HepG2 (cell line): ENCODE measurements around the gene CTDNEP1. TPM values are rescaled to one million over a fixed set of nuclear protein-coding genes. Genes with fewer than 3 reads are reported as not detected.

Source experiments
- BRF2 ChIP-seq: sonication (generic); formaldehyde crosslinking; IDR thresholded peaks from 2 replicates; pipeline ENCODE4 v1.8.1; 2022; ENCODE audit warnings: mild to moderate bottlenecking, missing genetic modification reagents
- CAMTA2 ChIP-seq: sonication (generic); formaldehyde crosslinking; IDR thresholded peaks from 2 replicates; pipeline ENCODE4 v1.4.0; 2020; ENCODE audit warnings: mild to moderate bottlenecking, missing genetic modification reagents, borderline replicate concordance
- GABPB1 ChIP-seq: IDR thresholded peaks from 2 replicates; pipeline ENCODE4 v1.6.1; 2016; ENCODE audit warnings: mild to moderate bottlenecking, missing genetic modification reagents, moderate library complexity, missing compliant biosample characterization
- GMEB1 ChIP-seq: sonication (generic); formaldehyde crosslinking; IDR thresholded peaks from 2 replicates; pipeline ENCODE4 v1.5.1; 2020; ENCODE audit warnings: missing genetic modification reagents, mild to moderate bottlenecking, borderline replicate concordance
- IKZF4 ChIP-seq: sonication (generic); formaldehyde crosslinking; IDR thresholded peaks from 2 replicates; pipeline ENCODE4 v1.5.1; 2020; ENCODE audit warnings: borderline replicate concordance, mild to moderate bottlenecking, low read depth, missing genetic modification reagents; ENCODE audit errors: not compliant biosample characterization
- IRF2 ChIP-seq: IDR thresholded peaks from 2 replicates; pipeline ENCODE4 v1.6.1; 2018; ENCODE audit warnings: missing genetic modification reagents, missing compliant biosample characterization
- MLX ChIP-seq: IDR thresholded peaks from 2 replicates; pipeline ENCODE4 v1.6.1; 2016
- MTA1 ChIP-seq: sonication (generic); formaldehyde crosslinking; IDR thresholded peaks from 2 replicates; pipeline ENCODE4 v1.4.0; 2020; ENCODE audit warnings: missing genetic modification reagents, mild to moderate bottlenecking, borderline replicate concordance
- PAXIP1 ChIP-seq: sonication (generic); formaldehyde crosslinking; conservative IDR thresholded peaks from 2 replicates; pipeline ENCODE4 v1.4.0; 2020; ENCODE audit warnings: mild to moderate bottlenecking, missing genetic modification reagents, moderate library complexity
- RAD51 ChIP-seq: fragments of 450-650 bp; IDR thresholded peaks from 2 replicates; pipeline ENCODE4 v1.6.1; 2016; ENCODE audit warnings: borderline replicate concordance
- SOX6 ChIP-seq, 2 experiments: fragments of 450-650 bp in 1 of 2; sonication (generic) in 1 of 2; formaldehyde crosslinking in 1 of 2; IDR thresholded peaks; 2 replicates each; pipeline versions ENCODE4 v1.4.0 to v1.6.1; 2017 to 2020; ENCODE audit warnings: antibody characterized with exemption in 1 of 2, mild to moderate bottlenecking in 1 of 2, missing genetic modification reagents in 1 of 2
- SRSF1 ChIP-seq: fragments of 200-400 bp; formaldehyde crosslinking; optimal IDR thresholded peaks from 2 replicates; pipeline ENCODE3; 2017; ENCODE audit warnings: mild to moderate bottlenecking, low read depth, low read length, moderate library complexity
- ZFP91 ChIP-seq: sonication (generic); formaldehyde crosslinking; IDR thresholded peaks from 2 replicates; pipeline ENCODE4 v1.9.0; 2022; ENCODE audit warnings: missing genetic modification reagents, mild to moderate bottlenecking, borderline replicate concordance
- ZNF138 ChIP-seq: sonication (generic); formaldehyde crosslinking; IDR thresholded peaks from 2 replicates; pipeline ENCODE4 v1.5.0; 2020; ENCODE audit warnings: mild to moderate bottlenecking, low read depth, missing genetic modification reagents
- ZNF550 ChIP-seq: sonication (generic); formaldehyde crosslinking; IDR thresholded peaks from 2 replicates; pipeline ENCODE4 v1.4.0; 2020; ENCODE audit warnings: mild to moderate bottlenecking, missing genetic modification reagents, borderline replicate concordance
- ZNF577 ChIP-seq: sonication (generic); formaldehyde crosslinking; IDR thresholded peaks from 2 replicates; pipeline ENCODE4 v1.4.0; 2020; ENCODE audit warnings: mild to moderate bottlenecking, low read depth, missing genetic modification reagents, borderline replicate concordance
- polyA plus RNA-seq, 8 experiments: library from polyadenylated mRNA; depleted of rRNA in 3 of 8; stranded (reverse) in 7 of 8; unstranded in 1 of 8; fragments of >200 nt; fragmentation: Illumina TruSeq in 4 of 8; extraction: Trizol in 4 of 8; gene quantifications; 2 replicates each; pipeline versions ENCODE4 v1.2.1 to v1.2.3, GENCODE V29; 2011 to 2016; ENCODE audit warnings: low read depth in 4 of 8, missing spikeins in 1 of 8, mixed read lengths in 1 of 8; ENCODE audit not compliant: insufficient read depth in 1 of 8
- total RNA-seq, 5 experiments: library from RNA; depleted of rRNA; stranded (reverse); fragments of >200 nt; fragmentation: Illumina TruSeq; extraction: Trizol; gene quantifications; 2 replicates each; pipeline ENCODE4 v1.2.3, GENCODE V29; 2016; ENCODE audit warnings: low read depth in 1 of 5

Gene CTDNEP1
- total and polyA plus RNA-seq, 2 of the 13 experiments (the other 11 are each of a cell fraction or from before 2014, with no cell fraction given) = 19.8 to 118 TPM

GRCh38 chr17:7242717-7243452 is 8.6 kb downstream of the CTDNEP1 start (continued):
- no peak for TF ChIP-seq ZNF138 (CRISPR knock-in tag)
- no peak for TF ChIP-seq ZNF577 (CRISPR knock-in tag)
- no peak for TF ChIP-seq ZNF550
- peak; percentile 97 for TF ChIP-seq RAD51
- TF ChIP-seq IRF2 = peak; percentile 59
- TF ChIP-seq GMEB1 = peak; percentile 74
- peak; percentile 23 for TF ChIP-seq SRSF1
- peak; percentile 83 for TF ChIP-seq GABPB1 (CRISPR knock-in tag)
- no peak for TF ChIP-seq SOX6 (IDR thresholded peaks at IDR 0.05)
- TF ChIP-seq SOX6 (CRISPR knock-in tag; IDR thresholded peaks at IDR 0.05) = peak; percentile 52
- TF ChIP-seq CAMTA2 (CRISPR knock-in tag) = no peak
- TF ChIP-seq IKZF4 = no peak
- TF ChIP-seq MLX (CRISPR knock-in tag) = peak; percentile 75
- TF ChIP-seq ZFP91 = peak; percentile 52
- 0 out of 2 replicates have a peak, but pooled peaks have one; percentile 28 for TF ChIP-seq MTA1 (CRISPR knock-in tag)
- TF ChIP-seq BRF2 (CRISPR knock-in tag) = 0 out of 2 replicates have a peak, but pooled peaks have one; percentile 14
- peak; percentile 49; the same call in 1 of the 2 replicates for TF ChIP-seq PAXIP1 (CRISPR knock-in tag)
